Measurements from ENCODE around the gene ZMAT5. TPM values are rescaled to one million over a fixed set of nuclear protein-coding genes. Genes with fewer than 3 reads are reported as not detected.
A peak's percentile ranks its signal among the peaks of the same experiment; 100 is the strongest.

ZMAT5 gene
- polyA plus RNA-seq, 3 donors = 27.1 to 79.4 (median 59.3) TPM

GRCh38 chr22:29814003-29814402, 47.2 kb upstream of the ZMAT5 start:
- Histone ChIP-seq H3K27ac (ENCODE audit: low read depth in 1 of 2, low read length in 2 of 2) (peak overlapping the region in 1 of 2 donors; percentile 31), H3K4me1 (ENCODE audit: control insufficient read depth in 1 of 2, insufficient read depth in 2 of 2, low read length in 2 of 2) (no peaks in the 10 kb centered on the region), H3K9ac (ENCODE audit: insufficient read depth, low read length, poor library complexity, severe bottlenecking) (no peak overlapping the region), H3K9me3 (replicated peaks in 1 of 2; ENCODE audit: control insufficient read depth in 1 of 2, insufficient read depth in 1 of 2, low read length in 2 of 2) (no peaks in the 10 kb centered on the region), H3K36me3 (replicated peaks in 1 of 2; ENCODE audit: control insufficient read depth in 1 of 2, insufficient read depth in 2 of 2, low read length in 2 of 2) (peaks cover 86 to 93% of the 10 kb centered on the region in 2 donors), H3K27me3 (ENCODE audit: control insufficient read depth in 2 of 2, insufficient read depth in 2 of 2, low read length in 2 of 2) (no peaks in the 10 kb centered on the region), H2AFZ (ENCODE audit: insufficient read depth, low read depth, low read length, poor library complexity, severe bottlenecking) (no peak overlapping the region), H3K4me3 (replicated peaks in 1 of 3; ENCODE audit: low read depth in 2 of 3, low read length in 3 of 3) (no peak overlapping the region), H3K4me2 (replicated peaks; ENCODE audit: extremely low read depth, low read length, poor library complexity, severe bottlenecking) (no peak overlapping the region), H3K79me2 (ENCODE audit: insufficient read depth, low read length) (no peaks in the 10 kb centered on the region), H4K20me1 (ENCODE audit: insufficient read depth, low read length) (no peaks in the 10 kb centered on the region)
- intact Hi-C loops (cut with micrococcal nuclease) = no loop called here
- WGBS (ENCODE audit: insufficient coverage) = 97% methylated on average over 4 of the region's 5 CpGs
- H3K4me1 Mint-ChIP-seq = no peaks in the 10 kb centered on the region
- TF ChIP-seq, protein P1, sequence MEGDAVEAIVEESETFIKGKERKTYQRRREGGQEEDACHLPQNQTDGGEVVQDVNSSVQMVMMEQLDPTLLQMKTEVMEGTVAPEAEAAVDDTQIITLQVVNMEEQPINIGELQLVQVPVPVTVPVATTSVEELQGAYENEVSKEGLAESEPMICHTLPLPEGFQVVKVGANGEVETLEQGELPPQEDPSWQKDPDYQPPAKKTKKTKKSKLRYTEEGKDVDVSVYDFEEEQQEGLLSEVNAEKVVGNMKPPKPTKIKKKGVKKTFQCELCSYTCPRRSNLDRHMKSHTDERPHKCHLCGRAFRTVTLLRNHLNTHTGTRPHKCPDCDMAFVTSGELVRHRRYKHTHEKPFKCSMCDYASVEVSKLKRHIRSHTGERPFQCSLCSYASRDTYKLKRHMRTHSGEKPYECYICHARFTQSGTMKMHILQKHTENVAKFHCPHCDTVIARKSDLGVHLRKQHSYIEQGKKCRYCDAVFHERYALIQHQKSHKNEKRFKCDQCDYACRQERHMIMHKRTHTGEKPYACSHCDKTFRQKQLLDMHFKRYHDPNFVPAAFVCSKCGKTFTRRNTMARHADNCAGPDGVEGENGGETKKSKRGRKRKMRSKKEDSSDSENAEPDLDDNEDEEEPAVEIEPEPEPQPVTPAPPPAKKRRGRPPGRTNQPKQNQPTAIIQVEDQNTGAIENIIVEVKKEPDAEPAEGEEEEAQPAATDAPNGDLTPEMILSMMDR (IDR thresholded peaks at IDR 0.05) = no peak
- no peaks in the 10 kb centered on the region for H3K9me3 Mint-ChIP-seq
- peak overlapping the region in 2 of 7 donors; percentile 32 to 37 for H3K27ac Mint-ChIP-seq
- no peak for DNase-seq
- H3K27me3 Mint-ChIP-seq (ENCODE audit: low read depth in 3 of 3) = no peaks in the 10 kb centered on the region
- peaks cover 88 to 93% of the 10 kb centered on the region in 2 donors for H3K36me3 Mint-ChIP-seq
- no peak overlapping the region for H3K4me3 Mint-ChIP-seq

DNA sequence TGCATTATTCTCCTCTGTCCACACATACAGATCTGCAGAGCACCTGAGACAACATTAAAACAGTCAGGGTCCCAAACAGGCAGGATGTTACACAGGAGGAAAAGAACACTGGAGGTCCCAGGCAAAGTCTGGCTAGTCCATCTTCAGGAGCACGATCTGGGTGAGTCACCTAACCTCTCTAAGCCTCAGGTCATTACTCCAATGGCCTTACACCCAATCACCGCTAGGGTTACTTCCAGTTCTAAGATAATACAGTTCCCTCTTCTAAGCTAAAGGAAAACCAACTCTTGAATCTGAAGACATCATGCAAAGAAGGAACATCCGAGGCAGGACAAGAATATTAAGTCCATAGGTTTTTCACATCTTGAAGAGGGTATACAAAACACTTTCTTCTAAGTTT, 46.8 kb upstream of the ZMAT5 start:
- Mint-ChIP-seq H3K9me3 (no peaks in the 10 kb centered on the region), H3K4me3 (no peak overlapping the region), H3K36me3 (peaks cover 83 to 92% of the 10 kb centered on the region in 2 donors), H3K27ac (no peak overlapping the region), H3K27me3 (ENCODE audit: low read depth in 3 of 3) (no peaks in the 10 kb centered on the region), H3K4me1 (no peaks in the 10 kb centered on the region)
- TF ChIP-seq, protein P1 (IDR thresholded peaks at IDR 0.05) = no peak
- H3K9ac ChIP-seq (ENCODE audit: insufficient read depth, low read length, poor library complexity, severe bottlenecking) = no peak overlapping the region
- H3K27me3 ChIP-seq (ENCODE audit: control insufficient read depth in 2 of 2, insufficient read depth in 2 of 2, low read length in 2 of 2) = no peaks in the 10 kb centered on the region
- peaks cover 84 to 93% of the 10 kb centered on the region in 2 donors for H3K36me3 ChIP-seq (replicated peaks in 1 of 2; ENCODE audit: control insufficient read depth in 1 of 2, insufficient read depth in 2 of 2, low read length in 2 of 2)
- no peak for DNase-seq
- intact Hi-C loops (cut with micrococcal nuclease) = no loop called here
- H3K4me2 ChIP-seq (replicated peaks; ENCODE audit: extremely low read depth, low read length, poor library complexity, severe bottlenecking) = no peak overlapping the region
- no peak overlapping the region for H3K4me3 ChIP-seq (replicated peaks in 1 of 3; ENCODE audit: low read depth in 2 of 3, low read length in 3 of 3)
- H2AFZ ChIP-seq (ENCODE audit: insufficient read depth, low read depth, low read length, poor library complexity, severe bottlenecking) = no peak overlapping the region
- H3K9me3 ChIP-seq (replicated peaks in 1 of 2; ENCODE audit: control insufficient read depth in 1 of 2, insufficient read depth in 1 of 2, low read length in 2 of 2) = no peaks in the 10 kb centered on the region
- no peaks in the 10 kb centered on the region for H3K79me2 ChIP-seq (ENCODE audit: insufficient read depth, low read length)
- no peaks in the 10 kb centered on the region for H4K20me1 ChIP-seq (ENCODE audit: insufficient read depth, low read length)
- H3K4me1 ChIP-seq (ENCODE audit: control insufficient read depth in 1 of 2, insufficient read depth in 2 of 2, low read length in 2 of 2) = no peaks in the 10 kb centered on the region
- H3K27ac ChIP-seq (ENCODE audit: low read depth in 1 of 2, low read length in 2 of 2) = peak overlapping the region in 1 of 2 donors; percentile 31
- WGBS (ENCODE audit: insufficient coverage) = 87% methylated on average over 2 of the region's 3 CpGs

Measured in CD14-positive monocyte (primary cell).